NCI-H2227 (cell line): ENCODE measurements around the gene RGPD8.
A peak's percentile ranks its signal among the peaks of the same experiment; 100 is the strongest.
"Not testable (repeated sequence)": the region's sequence is repeated elsewhere in the genome, so short reads cannot be mapped to it uniquely, and the experiment has no call there.

ENCODE experiments used
- DNase-seq: peaks from one replicate; lab custom pipeline; 2025; ENCODE audit not compliant: unreplicated experiment; lab: John Stamatoyannopoulos, UW

Gene RGPD8

DNA sequence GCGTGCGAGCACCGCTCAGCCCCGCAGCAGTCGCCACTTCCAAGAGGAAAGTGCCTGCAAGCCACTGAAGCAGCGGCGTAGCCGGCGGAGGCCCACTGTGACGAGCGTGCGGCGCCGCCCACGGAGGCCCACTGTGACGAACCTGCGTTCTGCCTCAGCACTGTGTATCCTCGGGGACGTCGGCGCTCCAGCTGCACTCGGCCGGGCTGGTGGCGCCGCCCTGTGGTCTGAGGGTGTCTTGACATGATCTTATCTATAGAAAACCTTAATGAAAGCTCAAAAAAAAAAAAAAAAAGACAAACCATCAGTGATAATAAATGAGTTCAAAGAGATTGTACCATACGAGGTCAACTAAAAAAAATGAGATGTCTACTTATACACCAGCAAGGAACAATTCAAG, at the start of gene RGPD8:
RGPD8 (minus strand) TSS at position 166 of the 400 bp plus-strand sequence. CDS start 192 bp downstream, outside the sequence.
- not testable (repeated sequence) for DNase-seq

DNA sequence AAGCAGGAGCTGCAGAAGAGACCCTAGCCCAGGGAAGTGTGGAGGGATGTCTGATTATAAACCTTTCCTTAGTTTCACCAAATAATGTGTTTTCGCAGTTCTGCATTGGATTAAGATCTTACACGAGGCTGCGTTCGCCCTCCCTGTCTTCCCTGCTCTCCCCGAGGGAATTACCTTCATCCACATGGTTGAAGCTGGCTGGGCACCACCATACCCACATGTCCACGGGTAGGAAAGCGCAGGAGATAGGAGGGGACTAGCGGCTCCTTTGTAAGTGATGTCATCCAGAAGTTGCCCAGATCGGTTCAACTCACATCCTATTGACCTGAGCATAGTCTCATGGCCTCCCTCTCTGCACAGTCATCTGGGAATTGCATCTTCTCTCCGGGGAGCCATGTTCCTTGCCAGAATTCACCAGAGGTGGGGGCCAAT, 49.6 kb upstream of the RGPD8 start:
- peak; percentile 64 for DNase-seq

DNA sequence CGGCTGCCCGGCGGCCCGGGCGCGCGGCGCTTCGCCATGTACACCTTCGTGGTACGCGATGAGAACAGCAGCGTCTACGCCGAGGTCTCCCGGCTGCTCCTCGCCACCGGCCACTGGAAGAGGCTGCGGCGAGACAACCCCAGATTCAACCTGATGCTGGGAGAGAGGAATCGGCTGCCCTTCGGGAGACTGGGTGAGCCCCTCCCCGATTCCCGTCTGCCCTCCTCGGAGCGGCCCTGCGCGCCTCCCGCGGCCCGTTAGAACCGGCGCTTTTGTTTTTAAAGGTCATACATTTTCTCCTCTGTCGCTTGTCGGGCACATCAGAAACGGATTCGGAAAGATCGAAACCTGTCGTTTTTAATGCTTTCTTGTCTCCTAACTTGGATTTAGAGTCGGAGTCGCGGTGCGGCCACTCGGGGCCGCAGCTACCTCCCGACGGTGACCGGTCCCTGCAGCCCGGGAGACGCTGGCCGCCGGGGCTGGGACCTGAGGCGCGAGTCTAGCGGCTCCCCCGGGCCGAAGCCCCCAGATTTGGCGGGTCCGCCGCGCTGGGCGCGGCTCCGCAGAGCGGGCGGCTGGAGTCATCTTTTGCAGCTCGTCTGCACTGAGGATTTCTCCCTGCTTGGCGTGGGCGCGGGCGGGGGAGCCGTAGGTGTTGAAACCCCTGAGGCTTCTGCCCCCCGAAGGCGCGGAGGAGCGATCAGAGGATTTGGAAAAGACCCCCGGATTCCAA, 49.0 kb upstream of the RGPD8 start:
- peak; percentile 69 for DNase-seq

DNA sequence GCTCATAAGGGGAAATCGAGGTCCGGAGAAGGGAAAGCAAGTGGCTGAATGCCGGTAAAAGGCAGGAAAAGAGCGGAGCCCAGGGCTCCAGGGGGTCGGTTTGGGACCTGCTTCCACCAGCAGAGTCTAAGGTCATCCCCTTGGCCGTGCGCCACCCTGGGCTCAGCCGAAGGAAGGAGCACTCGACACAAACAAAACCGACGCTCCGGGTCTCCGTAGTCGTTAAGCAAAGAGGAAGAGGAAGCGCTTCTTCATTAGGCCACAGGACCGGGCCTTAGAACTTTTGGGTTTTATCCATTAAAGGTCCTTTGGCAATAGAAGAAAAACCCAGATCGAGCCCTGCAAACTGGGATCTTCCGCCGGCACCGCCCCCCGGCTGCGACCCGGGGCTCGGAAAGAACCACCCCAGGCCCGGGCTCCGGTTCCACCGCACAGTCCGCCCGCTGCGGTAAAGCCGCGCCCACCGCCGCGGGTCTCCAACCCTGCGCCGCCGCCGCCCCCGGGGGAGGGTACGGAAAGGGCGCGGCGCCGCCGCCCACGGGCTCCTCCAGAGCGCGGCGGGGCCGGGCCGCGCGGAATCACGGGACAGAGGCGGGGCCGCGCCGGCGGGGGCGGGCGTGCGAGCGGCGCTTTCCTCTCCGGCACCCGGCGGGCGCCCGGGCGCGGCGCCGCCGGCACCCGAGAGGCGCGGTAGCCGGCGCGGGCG, 48.2 kb upstream of the RGPD8 start, which contains the start of gene TTL:
TTL (plus strand) TSS at position 629 of the 706 bp plus-strand sequence. CDS start 189 bp downstream, outside the sequence.
- DNase-seq: peak; percentile 90

DNA sequence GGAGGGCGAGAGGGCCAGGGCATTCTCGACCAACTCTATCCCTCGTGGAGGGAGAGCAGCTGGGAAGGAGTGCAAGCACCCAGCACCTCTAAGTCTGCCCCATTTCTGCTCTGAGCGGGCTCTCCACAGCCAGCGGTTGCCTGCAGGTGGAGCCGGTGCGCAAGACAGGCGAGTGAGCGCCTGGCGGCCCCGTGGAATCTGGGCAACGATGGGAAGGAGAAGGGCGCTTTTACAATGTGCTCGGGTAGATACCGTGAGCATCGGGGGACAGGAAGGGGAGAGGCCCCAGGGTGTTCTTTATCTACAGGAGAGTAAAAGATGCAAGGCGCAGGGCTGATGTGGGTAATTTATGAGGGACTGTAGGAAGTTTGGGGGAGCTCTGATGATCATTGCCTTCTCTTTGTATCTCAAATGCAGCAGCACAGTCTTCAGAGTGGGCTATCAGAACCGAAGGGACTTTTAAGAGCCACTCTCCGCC, 47.6 kb upstream of the RGPD8 start:
- peak; percentile 88 for DNase-seq

DNA sequence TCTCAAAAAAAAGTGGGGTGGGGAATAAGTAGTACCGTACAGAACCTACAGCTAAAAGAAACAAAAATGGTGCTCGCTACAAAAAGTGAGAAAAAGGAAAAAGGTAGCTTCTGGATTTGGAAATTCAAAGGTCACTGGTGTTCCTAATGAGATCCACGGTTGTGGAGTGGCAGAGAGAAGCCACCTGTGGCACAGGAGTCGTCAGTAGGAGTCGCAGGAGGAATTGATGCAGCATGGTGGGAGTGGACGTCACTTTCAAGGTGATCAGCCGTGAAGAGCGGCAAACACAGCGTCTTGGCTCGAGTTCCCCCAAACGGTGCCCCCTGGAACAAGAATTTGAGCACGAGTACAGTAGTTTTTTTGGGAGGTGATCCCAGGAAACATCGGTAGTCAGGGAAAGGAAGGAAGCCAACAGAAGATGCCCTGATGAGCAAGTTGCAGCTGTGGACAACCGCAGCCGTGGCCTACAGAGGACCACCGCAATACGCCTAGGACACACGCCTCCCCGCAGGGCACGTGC, 47.1 kb upstream of the RGPD8 start:
- peak; percentile 43 for DNase-seq

DNA sequence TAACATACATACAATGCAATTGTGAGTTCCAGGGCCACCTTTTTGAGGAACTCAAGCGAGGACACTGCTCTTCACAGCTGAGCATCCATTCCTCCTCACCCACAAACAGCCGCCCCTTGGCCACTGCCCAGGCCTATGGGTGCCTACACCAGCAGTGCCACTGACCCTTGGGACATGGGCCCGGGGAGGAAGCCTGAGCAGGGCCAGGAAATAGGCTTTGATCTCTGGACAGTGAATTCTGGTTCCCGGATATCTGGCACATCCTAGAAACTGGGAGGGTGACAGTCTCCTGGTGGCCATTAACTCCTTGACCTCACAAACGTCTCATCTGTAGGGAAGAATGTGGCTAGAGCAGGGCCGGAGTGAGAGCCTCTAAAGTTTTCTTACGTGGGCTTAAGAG, 43.0 kb upstream of the RGPD8 start:
- DNase-seq: no peak

DNA sequence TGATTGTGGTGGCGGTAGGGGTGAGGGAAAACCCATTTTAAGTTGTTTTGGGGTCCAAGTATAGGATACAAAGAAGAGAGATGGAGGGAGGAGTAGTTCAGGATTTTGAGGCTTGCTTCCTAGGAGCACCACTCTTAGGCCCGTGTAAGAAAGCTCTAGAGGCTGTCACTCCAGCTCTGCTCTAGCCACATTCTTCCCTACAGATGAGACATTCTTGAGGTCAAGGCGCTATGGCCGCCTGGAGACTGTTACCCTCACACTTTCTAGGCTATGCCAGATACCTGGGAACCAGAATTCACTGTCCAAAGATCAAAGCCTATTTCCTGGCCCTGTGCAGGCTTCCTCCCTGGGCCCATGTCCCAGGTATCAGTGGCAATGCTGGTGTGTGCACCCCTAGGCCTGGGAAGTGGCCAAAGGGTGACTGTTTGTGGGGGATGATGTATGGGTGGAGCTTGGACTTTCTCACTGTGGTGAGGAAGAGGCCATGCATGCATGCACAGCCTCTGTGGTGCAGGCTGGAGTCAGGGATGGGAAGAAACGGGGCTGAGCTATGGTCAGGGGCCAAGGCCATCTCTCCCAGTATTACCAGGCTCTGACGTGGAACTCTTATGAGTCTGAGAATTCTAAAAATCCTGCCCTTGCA, 41.5 kb upstream of the RGPD8 start:
- no peak for DNase-seq

DNA sequence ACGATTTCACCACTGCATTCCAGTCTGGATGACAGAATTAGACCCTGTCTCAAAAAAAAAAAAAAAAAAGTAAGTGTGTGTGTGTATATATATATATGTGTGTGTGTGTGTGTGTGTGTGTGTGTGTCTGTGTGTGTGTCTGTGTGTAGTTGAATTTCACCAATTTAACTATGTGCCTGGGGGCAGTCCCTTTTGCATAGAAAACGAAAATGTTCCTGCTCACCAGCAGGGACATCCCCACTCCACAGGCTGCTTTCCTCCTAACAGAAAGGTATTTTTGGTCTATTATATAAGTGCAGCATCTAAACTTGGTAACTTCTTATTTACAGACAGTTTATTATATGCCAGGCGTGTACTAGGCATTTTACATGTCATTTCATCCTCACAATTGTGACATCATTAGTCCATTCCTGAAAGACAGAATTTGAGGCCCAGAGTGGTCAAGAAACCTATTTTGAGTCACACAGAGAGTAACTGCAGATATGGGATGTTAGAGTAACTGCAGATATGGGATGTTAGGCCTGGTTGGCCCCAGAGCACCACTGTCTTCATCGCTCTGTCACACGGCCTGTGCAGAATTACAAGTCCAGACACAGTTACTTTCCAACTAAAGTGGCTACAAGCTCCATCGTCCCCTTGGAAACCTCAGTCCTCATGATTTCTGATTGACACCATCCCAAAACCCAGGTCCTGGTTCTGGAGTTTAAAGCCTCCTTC, 39.3 kb upstream of the RGPD8 start:
- DNase-seq: no peak

DNA sequence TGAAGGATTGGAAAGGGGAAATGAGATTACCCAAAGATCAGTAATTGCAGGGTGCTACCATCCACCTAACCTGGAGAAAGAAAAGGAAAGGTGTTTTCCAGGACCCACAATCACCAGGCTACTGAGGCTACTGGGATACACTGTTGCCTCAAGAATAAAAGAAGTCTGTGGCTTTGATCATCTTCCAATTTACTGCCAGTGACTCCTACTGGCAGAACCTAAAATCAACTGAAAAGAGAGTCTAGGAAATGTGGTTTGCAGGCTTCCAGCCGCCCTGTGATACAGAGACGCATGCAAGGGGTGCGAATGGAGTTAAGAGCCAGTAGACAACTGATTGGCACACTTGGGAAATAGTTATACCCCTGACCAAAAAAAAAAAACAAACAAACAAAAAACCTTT, 31.9 kb upstream of the RGPD8 start:
- no peak for DNase-seq

DNA sequence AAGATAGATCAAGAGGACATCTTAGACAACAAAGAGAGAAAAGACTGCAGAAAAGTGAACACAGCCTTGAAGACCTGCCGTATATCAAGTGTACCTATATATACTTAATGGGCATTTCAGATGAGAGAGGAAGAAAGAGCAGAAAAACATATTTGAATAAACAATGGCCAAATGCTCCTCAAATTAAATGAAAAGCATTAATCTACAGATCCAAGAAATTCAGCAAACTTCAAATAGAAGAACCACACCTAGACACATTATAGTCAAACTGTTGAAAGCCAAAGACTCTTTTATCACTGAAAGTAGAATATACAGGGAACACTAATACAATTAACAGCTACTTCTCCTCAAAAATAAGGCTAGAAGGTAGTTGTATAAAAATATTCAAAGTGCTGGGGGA, 29.8 kb upstream of the RGPD8 start:
- DNase-seq: no peak

DNA sequence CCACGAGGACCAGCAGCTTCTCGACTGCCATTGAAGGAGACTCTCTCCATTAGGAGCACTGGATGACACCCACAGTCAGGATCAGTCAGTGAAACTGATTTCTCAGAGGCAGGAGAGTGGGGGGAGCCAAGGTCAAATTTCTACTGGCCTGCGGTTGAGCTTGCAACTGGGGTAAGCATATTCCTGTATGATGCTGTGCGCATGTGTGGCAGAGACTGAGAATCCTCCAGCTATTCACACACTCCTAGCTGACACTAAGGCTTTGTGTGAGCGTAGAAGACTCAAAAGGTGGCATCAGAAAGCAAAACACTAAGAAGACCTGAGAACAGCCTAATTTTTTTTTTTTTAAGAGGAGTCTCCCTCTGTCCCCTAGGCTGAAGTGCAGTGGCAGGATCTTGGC, 28.7 kb upstream of the RGPD8 start:
- no peak for DNase-seq

DNA sequence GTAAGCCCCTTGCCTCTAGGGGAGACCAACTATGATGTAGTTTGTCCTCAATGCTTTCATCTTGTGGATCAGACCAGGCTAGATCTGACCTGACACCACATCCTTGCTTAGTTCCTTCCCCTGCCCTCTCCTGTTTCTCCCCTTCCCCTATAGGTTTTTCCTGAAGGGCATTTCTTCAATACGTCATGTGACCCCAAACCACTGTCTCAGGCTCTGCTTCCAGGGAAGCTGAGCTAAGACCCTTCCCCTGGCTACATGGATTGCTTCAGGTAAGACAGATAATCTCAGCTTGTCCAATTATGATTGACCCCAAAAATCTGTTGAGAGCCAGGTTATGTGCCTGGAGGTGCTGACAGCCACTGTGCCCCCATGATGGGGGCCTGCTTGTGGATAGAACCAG, 25.9 kb upstream of the RGPD8 start:
- no peak for DNase-seq

DNA sequence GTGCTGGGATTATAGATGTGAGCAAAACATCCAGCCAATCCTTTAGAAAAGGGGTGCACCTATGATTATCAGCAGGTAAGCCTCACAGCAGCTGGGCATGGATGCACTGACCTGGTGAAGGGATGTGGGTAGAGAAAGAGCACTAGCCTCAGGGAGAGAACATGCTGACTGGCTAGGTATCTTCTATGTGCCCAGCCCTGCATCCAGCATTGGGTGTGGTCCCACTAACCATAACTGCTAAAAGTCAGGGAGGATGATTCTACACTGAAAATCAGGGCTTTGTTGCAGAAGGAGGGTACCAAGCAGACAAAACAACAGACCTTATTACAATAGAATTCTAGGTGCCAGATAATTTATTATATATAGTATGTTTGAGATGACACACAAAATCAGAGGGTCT, 21.1 kb upstream of the RGPD8 start:
- no peak for DNase-seq

DNA sequence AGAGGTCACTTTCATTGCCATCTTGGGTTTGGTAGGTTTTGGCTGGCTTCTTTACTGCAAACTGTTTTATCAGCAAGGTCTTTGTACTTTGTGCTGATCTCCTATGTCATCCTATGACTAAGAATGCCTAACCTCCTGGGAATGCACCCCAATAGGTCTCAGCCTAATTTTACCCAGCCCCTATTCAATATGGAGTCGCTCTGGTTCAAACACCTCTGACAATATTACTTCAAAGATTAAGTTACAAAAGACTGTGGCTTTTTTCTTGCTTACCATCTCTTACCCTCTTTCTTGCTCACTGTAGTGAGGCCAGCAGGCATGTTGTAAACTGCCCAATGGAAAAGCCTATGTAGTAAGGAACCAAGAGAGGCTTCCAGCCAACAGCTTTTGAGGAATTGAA, 17.9 kb upstream of the RGPD8 start:
- DNase-seq: no peak

DNA sequence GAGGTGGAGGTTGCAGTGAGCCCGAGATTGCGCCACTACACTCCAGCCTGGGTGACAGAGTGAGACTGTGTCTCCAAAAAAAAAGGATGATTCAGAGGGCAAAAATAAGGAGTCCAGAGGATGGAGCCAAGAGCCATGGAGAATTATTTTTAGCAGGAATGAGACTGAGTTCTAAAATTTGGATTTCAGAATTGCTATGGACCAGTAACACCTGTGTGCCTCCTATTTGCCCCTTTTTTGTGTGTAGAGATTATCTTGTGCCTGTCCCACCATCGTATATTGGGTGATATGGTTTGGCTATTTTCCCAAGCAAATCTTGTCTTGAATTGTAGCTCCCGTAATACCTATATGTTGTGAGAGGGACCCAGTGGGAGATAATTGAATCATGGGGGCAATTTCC, 16.4 kb upstream of the RGPD8 start:
- DNase-seq: no peak

DNA sequence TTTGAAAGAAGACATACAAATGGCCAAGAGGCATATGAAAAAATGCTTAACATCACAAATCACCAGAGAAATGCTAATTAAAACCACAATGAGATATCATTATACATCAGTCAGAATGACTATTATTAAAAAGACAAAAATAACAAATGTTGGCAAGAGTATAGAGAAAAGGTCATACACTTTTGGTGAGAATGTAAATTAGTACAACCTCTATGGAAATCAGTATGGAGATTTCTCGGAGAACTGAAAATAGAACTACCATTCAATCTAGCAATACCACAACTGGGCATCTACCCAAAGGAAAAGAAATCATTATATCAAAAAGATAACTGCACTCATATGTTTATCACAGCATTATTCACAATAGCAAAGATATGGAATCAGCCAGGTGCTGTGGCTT, 10.8 kb upstream of the RGPD8 start:
- DNase-seq: not testable (repeated sequence)

DNA sequence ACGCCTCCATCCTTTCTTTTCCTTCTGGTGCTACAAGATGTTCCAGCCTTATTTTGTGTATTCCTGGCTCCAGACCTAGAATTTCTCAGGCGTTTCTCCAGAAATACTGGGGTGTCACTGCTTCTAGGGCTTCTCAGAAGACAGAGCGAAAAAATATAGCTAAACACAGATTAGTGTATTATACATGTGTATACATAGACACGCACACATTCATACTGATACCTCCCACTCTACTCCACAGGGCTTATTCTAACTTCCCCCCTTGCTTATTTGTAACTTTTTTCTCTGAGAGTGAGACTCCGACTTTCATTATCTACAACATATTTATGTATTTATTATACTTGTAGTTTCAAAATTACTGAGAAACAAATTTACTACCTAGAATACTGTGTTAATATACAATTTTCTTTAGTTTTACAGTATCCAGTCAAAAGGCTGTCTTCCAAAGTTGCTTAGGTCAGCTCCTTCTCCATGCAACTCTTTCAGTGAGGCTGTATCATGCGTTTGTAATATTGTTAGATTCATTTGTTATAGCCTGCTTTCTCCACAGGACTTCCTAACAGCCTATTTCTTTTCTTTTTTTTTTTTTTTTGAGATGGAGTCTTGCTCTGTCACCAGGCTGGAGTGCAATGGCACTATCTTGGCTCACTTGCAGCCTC, 5.3 kb upstream of the RGPD8 start:
- not testable (repeated sequence) for DNase-seq

DNA sequence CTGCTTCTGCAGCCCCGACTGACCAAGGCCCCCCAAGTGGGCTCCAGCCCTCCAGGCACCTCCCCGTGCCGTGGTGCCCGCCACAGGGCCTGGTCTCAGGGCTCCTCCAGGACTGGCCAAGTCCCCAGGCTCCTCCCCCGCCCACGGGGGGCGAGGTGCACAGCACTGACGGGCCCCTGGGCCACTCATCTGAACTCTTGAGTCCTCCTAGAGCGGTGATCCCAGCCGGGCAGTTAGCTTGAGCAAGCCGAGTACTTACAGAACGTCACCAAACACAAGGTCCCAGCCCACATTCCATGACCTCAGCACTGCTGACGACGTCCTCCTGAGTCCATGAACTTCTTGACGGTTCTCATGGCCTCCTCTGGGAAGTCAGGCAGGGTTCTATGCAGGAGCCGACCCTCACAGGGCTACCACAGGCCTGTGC, 4.0 kb upstream of the RGPD8 start:
- not testable (repeated sequence) for DNase-seq

DNA sequence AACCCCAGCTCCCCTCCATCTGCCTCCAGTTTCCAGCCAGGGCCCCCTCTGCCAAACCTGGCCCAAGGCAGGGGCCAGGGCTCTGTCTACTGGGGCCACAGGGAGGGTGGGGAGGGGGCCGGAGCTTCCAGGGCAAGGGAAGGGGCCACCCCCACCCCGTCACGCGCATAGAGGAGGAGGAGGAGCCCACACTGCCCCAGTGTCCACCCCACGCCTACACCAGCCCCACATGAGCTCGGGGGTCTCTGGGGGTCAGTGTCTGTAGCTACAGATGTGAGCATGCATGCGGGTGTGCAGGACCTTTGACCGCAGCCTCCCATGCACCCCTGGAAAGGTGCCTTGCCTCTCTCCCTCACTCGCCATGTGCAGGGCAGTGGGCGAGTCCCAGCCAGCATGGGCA, 3.5 kb upstream of the RGPD8 start:
- not testable (repeated sequence) for DNase-seq
